Karpas-422 (cell line): Measurements from ENCODE around the gene UGT1A8. TPM values are rescaled to one million over a fixed set of nuclear protein-coding genes. Genes with fewer than 3 reads are reported as not detected.
A peak's percentile ranks its signal among the peaks of the same experiment; 100 is the strongest.
"Not testable (repeated sequence)": the region's sequence is repeated elsewhere in the genome, so short reads cannot be mapped to it uniquely, and the experiment has no call there.

ENCODE experiments used
- DNase-seq: peaks from one replicate; pipeline ENCODE4 v3.0.0-alpha.2; 2015
- H2AFZ ChIP-seq: fragments of 200-600 bp; sonication (generic); 2 replicates; pipeline ENCODE4 v1.6.1; 2014; ENCODE audit warnings: antibody characterized with exemption, low read length, mixed read lengths
- H3K27ac ChIP-seq: fragments of 200-600 bp; sonication (generic); 2 replicates; pipeline ENCODE4 v1.5.1; 2014; ENCODE audit warnings: mild to moderate bottlenecking, low read length, moderate library complexity
- H3K27me3 ChIP-seq: fragments of 200-600 bp; sonication (generic); 2 replicates; pipeline ENCODE4 v1.6.1; 2014; ENCODE audit warnings: low read length, mixed read lengths
- H3K36me3 ChIP-seq: fragments of 200-600 bp; sonication (generic); 2 replicates; pipeline ENCODE4 v1.6.1; 2014; ENCODE audit warnings: low read length, mixed read lengths; ENCODE audit not compliant: insufficient read depth
- H3K4me1 ChIP-seq: fragments of 200-600 bp; sonication (generic); 2 replicates; pipeline ENCODE4 v1.6.1; 2014; ENCODE audit warnings: mild to moderate bottlenecking, low read length, mixed read lengths
- H3K4me2 ChIP-seq: fragments of 200-600 bp; sonication (generic); 2 replicates; pipeline ENCODE4 v1.6.1; 2014; ENCODE audit warnings: low read length, low read depth, mild to moderate bottlenecking; ENCODE audit not compliant: poor library complexity, severe bottlenecking
- H3K4me3 ChIP-seq: fragments of 200-600 bp; sonication (generic); 2 replicates; pipeline ENCODE4 v1.5.1; 2014; ENCODE audit warnings: mild to moderate bottlenecking, antibody characterized with exemption, low read length, mixed read lengths
- H3K79me2 ChIP-seq: fragments of 200-600 bp; sonication (generic); 2 replicates; pipeline ENCODE4 v1.6.1; 2014; ENCODE audit warnings: mild to moderate bottlenecking, low read length, mixed read lengths
- H3K9ac ChIP-seq: fragments of 200-600 bp; sonication (generic); 2 replicates; pipeline ENCODE4 v1.6.0; 2014; ENCODE audit warnings: low read length
- H3K9me2 ChIP-seq: fragments of 200-600 bp; sonication (generic), shearing (Covaris generic); replicated peaks from 2 replicates; pipeline ENCODE4 v1.6.0; 2014; ENCODE audit warnings: mild to moderate bottlenecking, low read length, moderate library complexity; ENCODE audit not compliant: insufficient read depth
- H3K9me3 ChIP-seq: fragments of 300-700, 200-600 bp; sonication (generic); 2 replicates; pipeline ENCODE4 v1.6.1; 2014; ENCODE audit warnings: low read length, mixed read lengths
- H4K20me1 ChIP-seq: fragments of 200-600 bp; sonication (generic); 2 replicates; pipeline ENCODE4 v1.6.1; 2014; ENCODE audit warnings: mild to moderate bottlenecking, antibody characterized with exemption, low read length, low read depth; ENCODE audit not compliant: insufficient read depth
- total RNA-seq: library from RNA; depleted of rRNA; stranded (reverse); fragments of >200 nt; shearing (Covaris generic); gene quantifications from 2 replicates; pipeline ENCODE4 v1.2.3, GENCODE V29; 2014; ENCODE audit warnings: low replicate concordance

Gene UGT1A8
- total RNA-seq, 1 experiment from 2014 or later, result not detected

DNA sequence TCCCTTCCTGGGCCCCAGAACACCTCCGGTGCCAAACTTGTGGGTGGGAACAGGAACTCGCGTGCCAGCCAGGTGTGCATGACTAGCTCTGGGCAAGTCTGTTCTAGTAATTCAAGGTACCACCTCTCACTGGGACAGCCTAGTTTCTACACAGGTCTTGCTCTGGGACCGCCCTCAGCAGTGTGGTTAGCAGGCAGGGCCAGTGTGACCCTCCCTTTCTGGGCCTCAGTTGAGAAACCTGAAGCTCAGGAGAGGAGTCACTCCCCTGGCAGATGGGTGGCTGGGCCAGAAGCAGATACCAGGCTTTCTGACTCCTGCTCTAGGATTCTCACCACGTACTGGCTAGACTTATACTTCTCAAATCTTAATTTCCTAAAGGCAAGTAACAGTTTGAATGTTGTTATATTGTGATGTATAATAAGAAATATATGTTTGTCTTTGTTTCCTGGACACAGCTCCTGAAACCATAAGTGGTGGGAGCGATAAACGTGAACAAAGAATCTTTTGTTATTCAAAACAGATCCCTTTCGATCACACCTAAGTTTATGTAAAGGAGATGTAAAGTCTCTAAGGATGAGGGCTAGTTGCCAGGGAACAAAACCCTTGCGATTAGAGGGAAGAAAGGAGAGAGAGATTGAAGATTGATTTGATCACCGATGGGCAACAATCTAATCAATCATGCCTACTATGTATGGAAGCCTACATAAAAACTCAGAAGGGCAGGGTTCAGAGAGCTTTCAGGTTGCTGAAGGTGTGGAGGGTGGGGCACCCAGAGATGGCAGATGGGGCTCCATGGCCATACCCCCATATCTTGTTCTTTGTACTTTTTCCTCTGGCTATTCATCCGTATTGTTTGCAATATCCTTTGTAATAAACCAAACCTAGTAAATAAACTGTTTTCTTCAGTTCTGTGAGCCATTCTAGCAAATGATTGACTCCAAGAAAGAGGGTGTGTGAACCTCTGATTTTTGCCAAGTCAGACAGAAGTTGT, 74.3 kb downstream of the UGT1A8 start:
- no peaks in the 10 kb centered on the region for H3K4me1 ChIP-seq
- no peaks in the 10 kb centered on the region for H3K9me2 ChIP-seq
- peak; percentile 12 for DNase-seq
- no peaks in the 10 kb centered on the region for H3K9me3 ChIP-seq
- H4K20me1 ChIP-seq, result no peaks in the 10 kb centered on the region
- H3K4me3 ChIP-seq, result no peak overlapping the region
- no peak overlapping the region for H3K27ac ChIP-seq
- H3K9ac ChIP-seq, result no peak overlapping the region
- H3K27me3 ChIP-seq, result no peaks in the 10 kb centered on the region
- H2AFZ ChIP-seq, result no peak overlapping the region
- H3K4me2 ChIP-seq, result no peak overlapping the region
- no peaks in the 10 kb centered on the region for H3K36me3 ChIP-seq
- no peaks in the 10 kb centered on the region for H3K79me2 ChIP-seq

DNA sequence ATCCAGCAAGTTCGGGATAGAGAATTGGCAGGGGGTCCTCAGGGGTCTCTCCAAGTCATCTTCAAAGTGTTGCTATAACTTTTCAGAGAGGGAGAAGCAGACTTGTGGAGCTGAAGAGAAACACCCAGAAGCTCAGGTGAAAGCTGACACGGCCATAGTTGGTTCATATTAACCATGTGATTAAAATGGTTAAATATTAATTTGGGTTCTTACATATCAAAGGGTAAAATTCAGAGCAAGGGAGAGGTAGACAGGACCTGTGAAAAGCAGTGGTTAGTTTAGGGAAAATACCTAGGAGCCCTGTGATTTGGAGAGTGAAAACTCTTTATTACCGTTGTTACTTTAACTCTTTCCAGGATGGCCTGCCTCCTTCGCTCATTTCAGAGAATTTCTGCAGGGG, 75.2 kb downstream of the UGT1A8 start, which contains the start of gene UGT1A6:
Gene UGT1A6 (plus strand): TSS at position 243 of the 400 bp plus-strand sequence. CDS start 115 bp downstream, at position 358.
- Histone ChIP-seq H2AFZ (no peak within 1 kb of the TSS), H3K36me3 (no peaks in the 10 kb centered on the region), H3K79me2 (no peaks in the 10 kb centered on the region), H3K27me3 (no peaks in the 10 kb centered on the region), H3K9ac (no peak within 1 kb of the TSS), H3K9me3 (no peaks in the 10 kb centered on the region), H3K9me2 (no peaks in the 10 kb centered on the region), H3K4me1 (no peaks in the 10 kb centered on the region), H3K27ac (no peak within 1 kb of the TSS), H3K4me3 (no peak within 1 kb of the TSS), H4K20me1 (no peaks in the 10 kb centered on the region), H3K4me2 (no peak within 1 kb of the TSS)
- no peak for DNase-seq

DNA sequence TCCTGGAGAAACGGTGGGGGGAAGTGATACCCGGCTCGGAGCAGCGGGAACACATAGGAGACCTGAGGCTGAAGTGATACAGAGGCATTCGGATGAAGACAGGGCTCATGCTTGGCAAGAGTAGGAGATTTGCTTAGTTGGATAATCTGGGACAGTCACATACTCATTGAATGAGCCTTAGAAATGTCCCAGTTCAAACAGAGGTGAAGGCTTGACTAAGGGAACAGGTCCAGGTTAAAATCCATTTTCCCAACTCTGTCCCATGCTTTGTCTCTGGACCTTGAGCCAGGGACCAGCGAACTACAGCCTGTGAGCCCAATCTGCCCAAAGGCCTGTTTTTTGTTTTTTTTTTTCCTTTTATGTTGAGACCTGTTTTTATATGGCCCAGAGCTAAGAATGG, 76.5 kb downstream of the UGT1A8 start:
- H3K36me3 ChIP-seq, result no peaks in the 10 kb centered on the region
- no peaks in the 10 kb centered on the region for H3K9me3 ChIP-seq
- no peak overlapping the region for H2AFZ ChIP-seq
- H4K20me1 ChIP-seq, result no peaks in the 10 kb centered on the region
- H3K4me3 ChIP-seq, result no peak overlapping the region
- no peak for DNase-seq
- H3K9ac ChIP-seq, result no peak overlapping the region
- no peaks in the 10 kb centered on the region for H3K4me1 ChIP-seq
- H3K4me2 ChIP-seq, result no peak overlapping the region
- no peaks in the 10 kb centered on the region for H3K79me2 ChIP-seq
- H3K27ac ChIP-seq, result no peak overlapping the region
- no peaks in the 10 kb centered on the region for H3K9me2 ChIP-seq
- no peaks in the 10 kb centered on the region for H3K27me3 ChIP-seq

DNA sequence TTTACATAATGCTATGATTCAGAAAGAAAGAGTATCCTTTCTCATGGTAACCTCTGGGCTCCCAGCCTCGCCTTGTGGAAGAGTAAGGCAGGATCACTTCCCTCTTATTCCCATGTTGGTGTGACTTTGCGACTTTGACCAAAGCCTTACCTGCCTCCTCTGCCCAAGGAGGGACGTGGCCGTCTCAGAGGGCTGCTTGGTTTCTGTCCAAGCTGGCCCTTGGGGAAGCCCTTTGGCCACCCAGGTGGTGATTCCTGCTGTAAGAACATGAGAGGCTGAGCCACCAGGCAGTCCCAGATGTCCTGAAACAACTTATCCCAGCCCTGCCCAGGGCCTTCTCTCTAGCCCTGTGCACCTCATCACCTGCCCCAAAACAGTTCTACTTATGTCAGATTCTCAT, 81.3 kb downstream of the UGT1A8 start:
- H3K9ac ChIP-seq, result no peak overlapping the region
- no peaks in the 10 kb centered on the region for H3K9me3 ChIP-seq
- no peaks in the 10 kb centered on the region for H3K27me3 ChIP-seq
- no peaks in the 10 kb centered on the region for H3K79me2 ChIP-seq
- H4K20me1 ChIP-seq, result no peaks in the 10 kb centered on the region
- H3K36me3 ChIP-seq, result no peaks in the 10 kb centered on the region
- no peak overlapping the region for H2AFZ ChIP-seq
- H3K4me3 ChIP-seq, result no peak overlapping the region
- no peak for DNase-seq
- H3K4me1 ChIP-seq, result no peaks in the 10 kb centered on the region
- no peak overlapping the region for H3K27ac ChIP-seq
- no peak overlapping the region for H3K4me2 ChIP-seq
- no peaks in the 10 kb centered on the region for H3K9me2 ChIP-seq

DNA sequence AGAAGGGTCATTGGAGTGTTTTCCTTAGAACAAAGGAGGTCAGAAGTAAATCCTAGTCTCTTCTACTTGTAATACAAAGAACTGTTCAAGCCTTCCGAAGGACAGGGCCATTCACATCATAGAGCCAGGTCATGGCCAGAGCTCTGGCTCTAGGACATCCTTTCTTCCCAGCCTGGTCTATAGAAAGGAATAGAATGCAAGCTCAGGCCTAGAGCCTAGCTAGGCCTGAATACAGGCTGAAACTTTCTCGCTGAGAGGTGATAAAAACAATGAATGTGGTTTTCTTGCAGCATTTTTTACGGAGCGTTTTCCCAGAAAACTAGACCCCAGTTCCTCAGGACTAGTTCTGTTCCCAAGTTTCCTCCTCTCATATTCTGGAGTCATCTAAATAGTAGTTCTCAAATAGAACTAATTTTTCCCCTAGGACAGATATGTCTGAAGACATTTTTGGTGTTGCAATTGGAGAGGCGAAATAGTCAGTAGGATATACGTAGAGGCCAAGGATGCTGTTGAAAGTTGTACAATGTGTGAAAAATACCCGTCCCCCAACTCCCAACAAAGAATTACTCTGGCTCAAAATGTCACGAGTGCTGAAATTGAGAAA, 82.1 kb downstream of the UGT1A8 start:
- Histone ChIP-seq H4K20me1 (no peaks in the 10 kb centered on the region), H3K4me3 (no peak overlapping the region), H3K27me3 (no peaks in the 10 kb centered on the region), H3K4me2 (no peak overlapping the region), H3K9ac (no peak overlapping the region), H3K4me1 (no peaks in the 10 kb centered on the region), H3K9me2 (no peaks in the 10 kb centered on the region), H3K27ac (no peak overlapping the region), H3K9me3 (no peaks in the 10 kb centered on the region), H3K79me2 (no peaks in the 10 kb centered on the region), H2AFZ (no peak overlapping the region), H3K36me3 (no peaks in the 10 kb centered on the region)
- DNase-seq, result no peak

DNA sequence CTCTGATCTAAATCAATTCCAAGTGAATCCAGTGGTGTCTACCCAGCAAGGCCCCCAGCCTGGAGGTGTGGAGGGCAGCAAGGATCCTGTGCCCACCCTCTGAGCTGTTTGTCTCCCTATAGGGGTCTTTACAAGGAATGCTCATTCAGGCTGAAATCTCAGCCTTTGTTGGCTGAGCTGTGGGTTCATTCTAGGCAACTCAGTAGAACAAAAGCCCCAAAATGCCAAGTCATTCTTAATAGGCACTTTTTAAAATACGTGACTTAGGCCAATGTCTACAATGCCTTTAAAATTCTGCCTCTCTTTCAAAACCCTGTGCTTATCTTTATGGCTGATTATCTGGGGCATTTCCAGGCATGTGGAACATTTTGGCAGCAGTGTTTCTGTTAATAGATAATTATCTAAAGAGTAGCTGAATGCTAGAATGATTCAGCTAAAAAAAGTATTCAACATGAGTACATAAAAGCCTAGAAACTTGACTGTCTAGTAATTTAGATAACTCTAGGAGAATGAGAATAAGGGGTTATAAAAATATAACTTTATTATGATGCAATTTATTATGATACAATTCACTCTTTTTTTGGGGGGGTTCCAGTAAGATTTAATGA, 82.7 kb downstream of the UGT1A8 start:
- Histone ChIP-seq H3K27ac (no peak overlapping the region), H3K9me2 (no peaks in the 10 kb centered on the region), H3K9ac (no peak overlapping the region), H3K36me3 (no peaks in the 10 kb centered on the region), H3K9me3 (no peaks in the 10 kb centered on the region), H4K20me1 (no peaks in the 10 kb centered on the region), H2AFZ (no peak overlapping the region), H3K27me3 (no peaks in the 10 kb centered on the region), H3K4me2 (no peak overlapping the region), H3K4me1 (no peaks in the 10 kb centered on the region), H3K4me3 (no peak overlapping the region), H3K79me2 (no peaks in the 10 kb centered on the region)
- DNase-seq, result no peak

DNA sequence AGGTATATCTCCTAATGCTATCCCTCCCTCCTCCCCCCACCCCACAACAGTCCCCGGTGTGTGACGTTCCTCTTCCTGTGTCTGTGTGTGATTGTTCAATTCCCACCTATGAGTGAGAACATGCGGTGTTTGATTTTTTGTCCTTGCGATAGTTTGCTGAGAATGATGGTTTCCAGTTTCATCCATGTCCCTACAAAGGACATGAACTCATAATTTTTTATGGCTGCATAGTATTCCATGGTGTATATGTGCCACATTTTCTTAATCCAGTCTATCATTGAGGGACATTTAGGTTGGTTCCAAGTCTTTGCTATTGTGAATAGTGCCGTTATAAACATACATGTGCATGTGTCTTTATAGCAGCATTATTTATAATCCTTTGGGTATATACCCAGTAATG, 83.4 kb downstream of the UGT1A8 start:
- not testable (repeated sequence) for H4K20me1 ChIP-seq, H3K9ac ChIP-seq, H3K9me2 ChIP-seq, H3K27me3 ChIP-seq, H2AFZ ChIP-seq, H3K36me3 ChIP-seq, H3K4me1 ChIP-seq, H3K27ac ChIP-seq, DNase-seq, H3K79me2 ChIP-seq, H3K4me2 ChIP-seq, H3K9me3 ChIP-seq, H3K4me3 ChIP-seq

DNA sequence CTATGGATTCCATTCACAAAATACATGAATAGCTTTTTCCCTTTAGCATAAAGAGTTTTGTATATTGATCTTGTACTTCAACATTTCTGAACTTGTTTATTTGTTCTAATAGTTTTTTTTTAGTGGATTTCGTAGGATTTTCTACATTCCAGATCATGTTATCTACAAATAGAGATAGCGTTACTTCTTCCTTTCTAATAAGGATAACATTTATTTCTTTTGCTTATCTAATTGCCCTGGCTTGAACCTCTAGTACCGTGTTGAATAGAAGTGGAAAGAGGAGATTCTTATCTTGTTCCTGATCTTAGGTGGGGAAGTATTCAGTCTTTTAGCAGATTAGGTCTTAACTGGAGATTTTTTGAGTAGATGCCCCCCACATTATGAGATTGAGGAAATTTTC, 84.8 kb downstream of the UGT1A8 start:
- H3K4me2 ChIP-seq, result no peak overlapping the region
- H3K4me3 ChIP-seq, result no peak overlapping the region
- H2AFZ ChIP-seq, result no peak overlapping the region
- no peak overlapping the region for H3K27ac ChIP-seq
- no peaks in the 10 kb centered on the region for H3K79me2 ChIP-seq
- no peaks in the 10 kb centered on the region for H3K4me1 ChIP-seq
- H3K9me2 ChIP-seq, result no peaks in the 10 kb centered on the region
- H4K20me1 ChIP-seq, result no peaks in the 10 kb centered on the region
- no peak for DNase-seq
- no peaks in the 10 kb centered on the region for H3K9me3 ChIP-seq
- H3K27me3 ChIP-seq, result no peaks in the 10 kb centered on the region
- no peaks in the 10 kb centered on the region for H3K36me3 ChIP-seq
- no peak overlapping the region for H3K9ac ChIP-seq
